ENCODE measurements around the gene RNFT1. TPM values are rescaled to one million over a fixed set of nuclear protein-coding genes. Genes with fewer than 3 reads are reported as not detected.
"Not testable (repeated sequence)": the region's sequence is repeated elsewhere in the genome, so short reads cannot be mapped to it uniquely, and the experiment has no call there.

The RNFT1 gene
- total RNA-seq: 29.3 and 30.1 TPM in 2 replicates
- long read RNA-seq, transcript RNFT1-204 (8 exons, 1,893 nt): minor isoform, 13 of 139 reads
- long read RNA-seq, transcript RNFT1-202 (7 exons, 1,809 nt): minor isoform, 15 of 139 reads
- long read RNA-seq, transcript RNFT1-201 (9 exons, 2,101 nt): major isoform, 87 of 139 reads
- long read RNA-seq, partial matches to known transcripts: 7 of 139 reads
- long read RNA-seq, other reads (novel, unspliced or antisense): 17 of 139 reads

GRCh38 chr17:59964482-59965328, at the start of gene RNFT1:
Gene RNFT1 (minus strand): TSS chr17:59964740. CDS start chr17:59964663, 77 bp downstream.
- peaks cover 6% of the 10 kb centered on the region for H3K27me3 Mint-ChIP-seq
- no peak for TF ChIP-seq CTCF (IDR thresholded peaks at IDR 0.05; ENCODE audit: unreplicated experiment)
- peaks cover 9% of the 10 kb centered on the region for H3K4me1 Mint-ChIP-seq (ENCODE audit: low read depth)
- peak within 1 kb of the TSS; percentile 92 for H3K4me3 Mint-ChIP-seq (ENCODE audit: low read depth)
- H3K27ac Mint-ChIP-seq: peak within 1 kb of the TSS; percentile 91
- peak; percentile 85 for DNase-seq (ENCODE audit: low spot score, unreplicated experiment)
- no peaks in the 10 kb centered on the region for H3K9me3 Mint-ChIP-seq (ENCODE audit: low read depth)
- H3K36me3 Mint-ChIP-seq (ENCODE audit: insufficient read depth): peaks cover 2% of the 10 kb centered on the region

- H3K27me3 Mint-ChIP-seq; H3K4me1 Mint-ChIP-seq (ENCODE audit: low read depth); DNase-seq (ENCODE audit: low spot score, unreplicated experiment); H3K9me3 Mint-ChIP-seq (ENCODE audit: low read depth); H3K4me3 Mint-ChIP-seq (ENCODE audit: low read depth); H3K36me3 Mint-ChIP-seq (ENCODE audit: insufficient read depth); H3K27ac Mint-ChIP-seq: not testable (repeated sequence)
Measured at GRCh38 chr17:60009326-60009725, 44.8 kb upstream of the RNFT1 start.

GRCh38 chr17:60008377-60008776, 43.8 kb upstream of the RNFT1 start:
- not testable (repeated sequence) for H3K4me1 Mint-ChIP-seq (ENCODE audit: low read depth)

GRCh38 chr17:60006160-60006559, 41.6 kb upstream of the RNFT1 start:
- Mint-ChIP-seq H3K4me3 (ENCODE audit: low read depth) (no peak overlapping the region), H3K4me1 (ENCODE audit: low read depth) (no peaks in the 10 kb centered on the region), H3K27me3 (no peaks in the 10 kb centered on the region), H3K36me3 (ENCODE audit: insufficient read depth) (no peaks in the 10 kb centered on the region), H3K27ac (no peak overlapping the region), H3K9me3 (ENCODE audit: low read depth) (no peaks in the 10 kb centered on the region)
- DNase-seq (ENCODE audit: low spot score, unreplicated experiment): no peak
- no peak for TF ChIP-seq CTCF (IDR thresholded peaks at IDR 0.05; ENCODE audit: unreplicated experiment)

More at GRCh38 chr17:60008377-60008776, 43.8 kb upstream of the RNFT1 start:
- H3K9me3 Mint-ChIP-seq (ENCODE audit: low read depth); H3K36me3 Mint-ChIP-seq (ENCODE audit: insufficient read depth); H3K27me3 Mint-ChIP-seq; H3K27ac Mint-ChIP-seq; H3K4me3 Mint-ChIP-seq (ENCODE audit: low read depth); DNase-seq (ENCODE audit: low spot score, unreplicated experiment): not testable (repeated sequence)

- not testable (repeated sequence) for H3K27me3 Mint-ChIP-seq; H3K36me3 Mint-ChIP-seq (ENCODE audit: insufficient read depth); H3K9me3 Mint-ChIP-seq (ENCODE audit: low read depth)
Measured at GRCh38 chr17:60004561-60004960, 40.0 kb upstream of the RNFT1 start.

GRCh38 chr17:60002405-60002804, 37.9 kb upstream of the RNFT1 start:
- H3K36me3 Mint-ChIP-seq (ENCODE audit: insufficient read depth); H3K9me3 Mint-ChIP-seq (ENCODE audit: low read depth); H3K27me3 Mint-ChIP-seq; H3K4me1 Mint-ChIP-seq (ENCODE audit: low read depth); DNase-seq (ENCODE audit: low spot score, unreplicated experiment); H3K27ac Mint-ChIP-seq; H3K4me3 Mint-ChIP-seq (ENCODE audit: low read depth): not testable (repeated sequence)

More at GRCh38 chr17:60004561-60004960, 40.0 kb upstream of the RNFT1 start:
- H3K4me3 Mint-ChIP-seq (ENCODE audit: low read depth); DNase-seq (ENCODE audit: low spot score, unreplicated experiment); H3K27ac Mint-ChIP-seq; H3K4me1 Mint-ChIP-seq (ENCODE audit: low read depth): not testable (repeated sequence)

- H3K9me3 Mint-ChIP-seq (ENCODE audit: low read depth); H3K4me3 Mint-ChIP-seq (ENCODE audit: low read depth); H3K36me3 Mint-ChIP-seq (ENCODE audit: insufficient read depth); H3K27ac Mint-ChIP-seq; DNase-seq (ENCODE audit: low spot score, unreplicated experiment); H3K4me1 Mint-ChIP-seq (ENCODE audit: low read depth); H3K27me3 Mint-ChIP-seq: not testable (repeated sequence)
Measured at GRCh38 chr17:59996608-59997007, 32.1 kb upstream of the RNFT1 start.

- H3K9me3 Mint-ChIP-seq (ENCODE audit: low read depth); H3K4me3 Mint-ChIP-seq (ENCODE audit: low read depth); H3K27ac Mint-ChIP-seq; H3K36me3 Mint-ChIP-seq (ENCODE audit: insufficient read depth); DNase-seq (ENCODE audit: low spot score, unreplicated experiment); H3K27me3 Mint-ChIP-seq; H3K4me1 Mint-ChIP-seq (ENCODE audit: low read depth): not testable (repeated sequence)
Measured at GRCh38 chr17:59975166-59975565, 10.6 kb upstream of the RNFT1 start.

GRCh38 chr17:59973483-59973882, 8.9 kb upstream of the RNFT1 start:
- not testable (repeated sequence) for H3K36me3 Mint-ChIP-seq (ENCODE audit: insufficient read depth)

More at GRCh38 chr17:59973483-59973882, 8.9 kb upstream of the RNFT1 start:
- H3K27ac Mint-ChIP-seq; DNase-seq (ENCODE audit: low spot score, unreplicated experiment); H3K9me3 Mint-ChIP-seq (ENCODE audit: low read depth); H3K4me3 Mint-ChIP-seq (ENCODE audit: low read depth); H3K27me3 Mint-ChIP-seq; H3K4me1 Mint-ChIP-seq (ENCODE audit: low read depth): not testable (repeated sequence)

Measured in progenitor cell of endocrine pancreas (in vitro differentiated cells).